ENCODE measurements around the gene NAPB.

- no peak for TF ChIP-seq POLR2A (IDR thresholded peaks at IDR 0.05; ENCODE audit: control extremely low read depth in 1 of 2, low read depth in 2 of 2, low read length in 2 of 2)
- TF ChIP-seq EP300 (IDR thresholded peaks at IDR 0.05; ENCODE audit: borderline replicate concordance in 1 of 2, low read depth in 2 of 2, low read length in 2 of 2) = no peak
- TF ChIP-seq POLR2AphosphoS5 (IDR thresholded peaks at IDR 0.05; ENCODE audit: low read depth, low read length) = no peak
- no peak for TF ChIP-seq CTCF (IDR thresholded peaks at IDR 0.05; ENCODE audit: control extremely low read depth in 1 of 3, insufficient read depth in 1 of 3, low read depth in 1 of 3, low read length in 3 of 3)
- no peak for TF ChIP-seq JUND (IDR thresholded peaks at IDR 0.05; ENCODE audit: low read length)
- TF ChIP-seq ATF2 (IDR thresholded peaks at IDR 0.05; ENCODE audit: low read length) = no peak
- TF ChIP-seq RBBP5 (IDR thresholded peaks at IDR 0.05; ENCODE audit: borderline replicate concordance, low read depth, low read length) = no peak
- TF ChIP-seq GABPA (IDR thresholded peaks at IDR 0.05; ENCODE audit: borderline replicate concordance, insufficient read depth, low read length) = no peak
- no peak for TF ChIP-seq BACH1 (IDR thresholded peaks at IDR 0.05; ENCODE audit: low read length)
- no peak for TF ChIP-seq TCF12 (IDR thresholded peaks at IDR 0.05; ENCODE audit: low read depth, low read length)
- TF ChIP-seq CEBPB (IDR thresholded peaks at IDR 0.05; ENCODE audit: low read depth, low read length) = no peak
- no peak for TF ChIP-seq RNF2 (IDR thresholded peaks at IDR 0.05; ENCODE audit: borderline replicate concordance, low read depth, low read length, missing control alignments, poor library complexity, severe bottlenecking)
- TF ChIP-seq BCL11A (IDR thresholded peaks at IDR 0.05; ENCODE audit: low read depth in 2 of 2, low read length in 2 of 2) = no peak
- TF ChIP-seq USF2 (IDR thresholded peaks at IDR 0.05; ENCODE audit: low read length) = no peak
Observed at GRCh38 chr20:23332467-23332866, 88.8 kb downstream of the NAPB start.
